ENCODE data around the gene SLC38A6.

The SLC38A6 gene

GRCh38 chr14:60951776-60952435 lies 29.1 kb upstream of the SLC38A6 start:
- TF ChIP-seq CTCF (IDR thresholded peaks at IDR 0.05; ENCODE audit: low read depth, low read length): no peak
- no peak overlapping the region for H3K4me3 ChIP-seq (ENCODE audit: low read depth, low read length)

GRCh38 chr14:60956202-60956601 lies 24.8 kb upstream of the SLC38A6 start:
- TF ChIP-seq CTCF (IDR thresholded peaks at IDR 0.05; ENCODE audit: low read depth, low read length): no peak
- no peak overlapping the region for H3K4me3 ChIP-seq (ENCODE audit: low read depth, low read length)

GRCh38 chr14:60956632-60957031 lies 24.4 kb upstream of the SLC38A6 start:
- TF ChIP-seq CTCF (IDR thresholded peaks at IDR 0.05; ENCODE audit: low read depth, low read length): no peak
- H3K4me3 ChIP-seq (ENCODE audit: low read depth, low read length): no peak overlapping the region

DNA sequence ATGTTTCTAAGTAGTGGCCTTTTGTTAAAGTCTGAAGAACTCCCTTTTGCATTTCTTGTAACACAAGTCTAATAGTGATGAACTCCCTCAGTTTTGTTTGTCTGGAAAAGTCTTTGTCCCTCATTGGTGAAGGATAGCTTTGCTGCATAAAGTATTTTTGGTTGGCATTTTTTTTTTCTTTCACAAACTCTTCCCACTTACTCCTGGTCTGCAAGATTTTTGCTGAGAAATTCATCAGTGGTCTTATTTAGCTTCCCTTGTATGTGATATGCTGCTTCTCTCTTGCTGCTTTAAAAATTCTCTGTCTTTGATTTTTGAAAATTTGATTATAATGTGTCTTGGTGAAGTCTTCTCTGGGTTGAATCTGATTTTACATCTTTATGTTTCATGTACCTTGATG lies 22.9 kb upstream of the SLC38A6 start:
- no peak overlapping the region for H3K4me3 ChIP-seq (ENCODE audit: low read depth, low read length)
- no peak for TF ChIP-seq CTCF (IDR thresholded peaks at IDR 0.05; ENCODE audit: low read depth, low read length)

DNA sequence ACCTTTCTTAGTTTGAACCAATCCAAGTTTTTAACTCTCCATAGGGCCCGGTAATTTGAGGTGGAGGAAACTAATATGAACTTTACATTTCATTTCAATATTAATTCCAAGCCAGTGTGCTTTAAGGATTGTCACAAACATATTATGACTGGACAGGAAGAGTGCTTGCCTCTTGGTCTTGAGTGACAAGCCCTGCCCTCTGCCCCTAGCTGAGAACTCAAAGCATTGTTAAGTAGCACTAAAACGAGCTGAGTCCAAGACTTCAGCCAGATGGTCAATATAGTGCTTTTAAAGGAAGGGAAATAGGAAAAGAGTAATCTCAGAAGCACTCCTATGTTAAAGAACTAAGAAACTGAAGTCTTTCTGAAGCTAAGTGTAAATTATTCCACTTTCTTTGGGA lies 17.3 kb upstream of the SLC38A6 start:
- H3K4me3 ChIP-seq (ENCODE audit: low read depth, low read length): no peak overlapping the region
- TF ChIP-seq CTCF (IDR thresholded peaks at IDR 0.05; ENCODE audit: low read depth, low read length): no peak

DNA sequence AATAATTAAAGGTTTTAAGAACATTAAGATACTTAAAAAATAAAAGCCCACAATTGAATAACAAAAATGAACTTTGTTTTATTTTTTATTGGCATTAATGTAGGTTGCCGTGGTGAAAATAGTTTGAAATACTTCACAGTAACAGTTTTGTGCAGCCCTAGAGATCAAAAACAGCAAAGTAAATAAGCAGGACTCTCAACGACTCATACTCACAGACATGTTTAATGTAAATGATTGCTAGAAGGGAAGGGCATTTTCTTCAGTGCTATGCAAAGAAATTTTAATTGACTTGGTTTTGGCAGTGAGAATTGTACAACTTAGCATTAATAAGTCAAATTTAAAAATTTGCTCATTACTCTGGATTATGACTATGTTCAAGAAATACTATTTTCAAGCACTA lies 16.1 kb upstream of the SLC38A6 start:
- no peak overlapping the region for H3K4me3 ChIP-seq (ENCODE audit: low read depth, low read length)
- no peak for TF ChIP-seq CTCF (IDR thresholded peaks at IDR 0.05; ENCODE audit: low read depth, low read length)

DNA sequence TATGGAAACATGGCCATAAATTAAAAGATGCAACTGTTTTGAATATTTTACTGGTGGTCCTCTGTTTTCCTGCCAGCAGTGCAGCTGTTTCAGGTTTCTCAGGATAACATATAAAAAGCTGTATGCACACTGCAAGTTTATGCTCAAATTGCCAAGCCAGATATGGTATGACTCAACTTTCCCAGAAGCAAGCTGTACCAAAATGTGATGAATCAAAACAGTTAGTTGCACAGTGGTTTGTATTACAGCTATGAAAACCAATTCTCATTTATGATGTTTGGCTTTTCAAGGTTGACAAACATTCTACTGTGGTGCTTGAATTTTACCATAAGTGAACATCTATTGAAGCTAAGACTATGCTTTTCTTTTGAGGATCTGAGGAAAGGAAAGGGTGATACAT lies 15.6 kb upstream of the SLC38A6 start:
- TF ChIP-seq CTCF (IDR thresholded peaks at IDR 0.05; ENCODE audit: low read depth, low read length): no peak
- H3K4me3 ChIP-seq (ENCODE audit: low read depth, low read length): no peak overlapping the region
